Kidney (tissue), 14 donors: Measurements from ENCODE around the gene SH3RF3. TPM values are rescaled to one million over a fixed set of nuclear protein-coding genes. Genes with fewer than 3 reads are reported as not detected.

ENCODE experiments used
- DNase-seq, 5 donors: peaks; one replicate each; pipeline ENCODE4 v3.0.0-alpha.2; 2013 to 2020
- FAIRE-seq: peaks from 2 replicates; lab custom pipeline; 2012; peaks lifted over from hg19 to GRCh38; lab: Jason Lieb, UNC
- H3K27ac ChIP-seq, 2 donors: one replicate each; pipeline ENCODE4 v1.7.0; 2013; ENCODE audit warnings: low read depth in 2 of 2, low read length in 2 of 2, inconsistent platforms in 1 of 2
- H3K27me3 ChIP-seq: one replicate; pipeline ENCODE4 v1.7.1; 2013; ENCODE audit warnings: low read length, inconsistent platforms; ENCODE audit not compliant: control insufficient read depth, insufficient read depth
- H3K36me3 ChIP-seq, 3 donors: one replicate each; pipeline versions ENCODE4 v1.7.0 to v1.7.1; 2013; ENCODE audit warnings: low read length in 3 of 3, control low read depth in 1 of 3, inconsistent platforms in 1 of 3; ENCODE audit not compliant: insufficient read depth in 3 of 3, control insufficient read depth in 2 of 3
- H3K4me1 ChIP-seq, 3 donors: one replicate each; pipeline versions ENCODE4 v1.7.0 to v1.7.1; 2013; ENCODE audit warnings: low read length in 3 of 3, inconsistent platforms in 1 of 3, low read depth in 1 of 3; ENCODE audit not compliant: control insufficient read depth in 2 of 3, insufficient read depth in 2 of 3
- H3K4me3 ChIP-seq, 3 donors: one replicate each; pipeline versions ENCODE4 v1.7.0 to v1.8.1; 2013; ENCODE audit warnings: low read length in 3 of 3, control low read depth in 1 of 3, inconsistent platforms in 1 of 3
- H3K9ac ChIP-seq, 3 donors: one replicate each; pipeline versions ENCODE4 v1.7.0 to v1.7.1; 2013; ENCODE audit warnings: low read length in 3 of 3, control low read depth in 1 of 3, inconsistent platforms in 1 of 3
- H3K9me3 ChIP-seq, 3 donors: one replicate each; pipeline versions ENCODE4 v1.7.0 to v1.7.1; 2013; ENCODE audit warnings: low read length in 3 of 3, control low read depth in 1 of 3, inconsistent platforms in 1 of 3; ENCODE audit not compliant: control insufficient read depth in 2 of 3, insufficient read depth in 1 of 3
- intact Hi-C: fragments of 100-400 bp; cut with DNase I; formaldehyde crosslinking; loops from one replicate; pipeline ENCODE4 v1.11.1; 2022
- polyA plus RNA-seq: library from polyadenylated mRNA; stranded (reverse); fragments of 350-450 nt; fragmentation: Illumina TruSeq; extraction: RNeasy Lipid Tissue Mini Kit (QIAGEN cat#74804); gene quantifications from one replicate; pipeline ENCODE4 v1.2.3, GENCODE V29; 2014; ENCODE audit warnings: low read depth, low replicate concordance; ENCODE audit not compliant: insufficient read depth
- total RNA-seq: library from RNA; stranded (reverse); fragmentation: NEBNext Ultra II Directional; extraction: Animal tissue kit (Norgen Biotek cat#: 25700); gene quantifications from one replicate; pipeline ENCODE4 v1.2.1, GENCODE V29; 2021
- TF ChIP-seq, protein P1 (sequence below): IDR thresholded peaks from 3 replicates; pipeline ENCODE4 v1.5.1; 2012; ENCODE audit warnings: mild to moderate bottlenecking, moderate library complexity, borderline replicate concordance; ENCODE audit not compliant: insufficient read depth; ENCODE audit errors: extremely low read depth
- donor health status: control.
- donor health status: control.
- donor health status: control.
- donor health status: control.
- donor health status: control.
- donor health status: DM: yes; HTN: yes; CAD: no.
- donor health status: Normal renal cell carcinoma (clear cell type).

Gene SH3RF3
- total and polyA plus RNA-seq, 2 donors from 2014 or later, result 1.7 to 10.7 TPM

GRCh38 chr2:109336296-109336695 lies 207.3 kb downstream of the SH3RF3 start:
- no peak for FAIRE-seq
- TF ChIP-seq, protein P1, sequence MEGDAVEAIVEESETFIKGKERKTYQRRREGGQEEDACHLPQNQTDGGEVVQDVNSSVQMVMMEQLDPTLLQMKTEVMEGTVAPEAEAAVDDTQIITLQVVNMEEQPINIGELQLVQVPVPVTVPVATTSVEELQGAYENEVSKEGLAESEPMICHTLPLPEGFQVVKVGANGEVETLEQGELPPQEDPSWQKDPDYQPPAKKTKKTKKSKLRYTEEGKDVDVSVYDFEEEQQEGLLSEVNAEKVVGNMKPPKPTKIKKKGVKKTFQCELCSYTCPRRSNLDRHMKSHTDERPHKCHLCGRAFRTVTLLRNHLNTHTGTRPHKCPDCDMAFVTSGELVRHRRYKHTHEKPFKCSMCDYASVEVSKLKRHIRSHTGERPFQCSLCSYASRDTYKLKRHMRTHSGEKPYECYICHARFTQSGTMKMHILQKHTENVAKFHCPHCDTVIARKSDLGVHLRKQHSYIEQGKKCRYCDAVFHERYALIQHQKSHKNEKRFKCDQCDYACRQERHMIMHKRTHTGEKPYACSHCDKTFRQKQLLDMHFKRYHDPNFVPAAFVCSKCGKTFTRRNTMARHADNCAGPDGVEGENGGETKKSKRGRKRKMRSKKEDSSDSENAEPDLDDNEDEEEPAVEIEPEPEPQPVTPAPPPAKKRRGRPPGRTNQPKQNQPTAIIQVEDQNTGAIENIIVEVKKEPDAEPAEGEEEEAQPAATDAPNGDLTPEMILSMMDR, result no peak
- Histone ChIP-seq H3K36me3 (no peaks in the 10 kb centered on the region), H3K9ac (no peak overlapping the region), H3K9me3 (no peaks in the 10 kb centered on the region), H3K4me3 (no peak overlapping the region), H3K27ac (no peak overlapping the region), H3K4me1 (peaks cover 0 to 7% (median 5%) of the 10 kb centered on the region in 3 donors), H3K27me3 (no peaks in the 10 kb centered on the region)
- peak in 1 of 5 donors; percentile 27 for DNase-seq
- intact Hi-C loops, result no loop called here

DNA sequence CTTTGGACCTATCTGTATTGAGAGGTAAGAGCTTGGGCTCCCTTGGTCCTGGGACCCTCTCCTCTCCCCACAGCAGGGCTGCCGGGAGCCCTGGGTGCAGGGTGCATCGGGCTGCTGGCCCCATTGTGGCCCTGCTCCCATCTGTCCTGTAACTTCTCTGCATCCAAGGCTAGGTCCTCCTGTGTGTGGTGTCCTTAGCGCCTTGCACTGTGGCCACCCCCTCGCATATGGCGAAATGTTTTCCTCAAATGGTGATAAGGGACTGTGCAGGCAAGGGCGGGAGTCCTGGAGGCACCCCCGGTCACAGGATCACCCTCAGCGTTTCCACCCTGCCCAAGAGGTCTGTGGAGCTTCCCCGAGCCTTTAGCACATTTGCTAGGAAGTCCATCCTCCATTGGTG lies 208.2 kb downstream of the SH3RF3 start:
- H3K36me3 ChIP-seq, result no peaks in the 10 kb centered on the region
- H3K4me3 ChIP-seq, result no peak overlapping the region
- no peaks in the 10 kb centered on the region for H3K9me3 ChIP-seq
- no peak overlapping the region for H3K27ac ChIP-seq
- H3K4me1 ChIP-seq, result peaks cover 0 to 5% (median 3%) of the 10 kb centered on the region in 3 donors
- intact Hi-C loops, result no loop called here
- TF ChIP-seq, protein P1, result no peak
- FAIRE-seq (no peak), DNase-seq (peak in 1 of 5 donors; percentile 23)
- H3K27me3 ChIP-seq, result no peaks in the 10 kb centered on the region
- H3K9ac ChIP-seq, result no peak overlapping the region

DNA sequence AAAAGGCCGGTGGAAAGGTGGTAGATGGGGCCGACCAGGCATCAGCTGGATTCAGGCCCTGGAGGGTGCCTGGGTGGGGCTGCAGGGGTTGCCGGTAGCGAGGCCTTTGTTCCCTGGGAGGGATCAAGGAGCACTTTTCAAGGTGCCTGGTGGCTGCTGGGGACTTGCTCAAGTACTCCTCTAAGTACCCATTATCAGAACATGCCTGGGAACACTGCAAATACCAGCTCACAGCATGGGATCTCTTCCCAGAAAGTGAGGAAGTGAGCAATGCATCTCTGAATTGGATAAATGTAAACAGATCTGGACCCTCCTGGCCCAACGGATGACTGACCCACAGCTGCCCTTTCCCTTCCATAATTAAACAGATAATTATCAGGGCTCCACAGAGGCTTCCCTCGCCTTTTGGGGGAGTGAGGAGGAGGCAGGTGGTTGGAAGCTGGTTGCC lies 210.5 kb downstream of the SH3RF3 start:
- H3K9ac ChIP-seq, result no peak overlapping the region
- no peaks in the 10 kb centered on the region for H3K36me3 ChIP-seq
- no peaks in the 10 kb centered on the region for H3K27me3 ChIP-seq
- TF ChIP-seq, protein P1, result no peak
- intact Hi-C loops, result no loop called here
- FAIRE-seq, result no peak
- DNase-seq, result peak in 1 of 5 donors; percentile 53
- H3K4me1 ChIP-seq, result no peaks in the 10 kb centered on the region
- no peak overlapping the region for H3K4me3 ChIP-seq
- H3K9me3 ChIP-seq, result no peaks in the 10 kb centered on the region
- no peak overlapping the region for H3K27ac ChIP-seq

GRCh38 chr2:109340381-109340780 lies 211.4 kb downstream of the SH3RF3 start:
- no peaks in the 10 kb centered on the region for H3K4me1 ChIP-seq
- TF ChIP-seq, protein P1, result no peak
- H3K4me3 ChIP-seq, result no peak overlapping the region
- peak overlapping the region in 1 of 2 donors; percentile 30 for H3K27ac ChIP-seq
- H3K27me3 ChIP-seq, result no peaks in the 10 kb centered on the region
- intact Hi-C loops, result no loop called here
- H3K36me3 ChIP-seq, result no peaks in the 10 kb centered on the region
- H3K9ac ChIP-seq, result no peak overlapping the region
- no peaks in the 10 kb centered on the region for H3K9me3 ChIP-seq
- DNase-seq (no peak), FAIRE-seq (no peak)
